Globus pallidus (tissue), 1 donor: Measurements from ENCODE around the gene DRAXIN.
A peak's percentile ranks its signal among the peaks of the same experiment; 100 is the strongest.

Source experiments
- DNase-seq: peaks from one replicate; pipeline ENCODE4 v3.0.0-alpha.2; 2015; ENCODE audit warnings: low spot score

Gene DRAXIN, protein sequence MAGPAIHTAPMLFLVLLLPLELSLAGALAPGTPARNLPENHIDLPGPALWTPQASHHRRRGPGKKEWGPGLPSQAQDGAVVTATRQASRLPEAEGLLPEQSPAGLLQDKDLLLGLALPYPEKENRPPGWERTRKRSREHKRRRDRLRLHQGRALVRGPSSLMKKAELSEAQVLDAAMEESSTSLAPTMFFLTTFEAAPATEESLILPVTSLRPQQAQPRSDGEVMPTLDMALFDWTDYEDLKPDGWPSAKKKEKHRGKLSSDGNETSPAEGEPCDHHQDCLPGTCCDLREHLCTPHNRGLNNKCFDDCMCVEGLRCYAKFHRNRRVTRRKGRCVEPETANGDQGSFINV

DNA sequence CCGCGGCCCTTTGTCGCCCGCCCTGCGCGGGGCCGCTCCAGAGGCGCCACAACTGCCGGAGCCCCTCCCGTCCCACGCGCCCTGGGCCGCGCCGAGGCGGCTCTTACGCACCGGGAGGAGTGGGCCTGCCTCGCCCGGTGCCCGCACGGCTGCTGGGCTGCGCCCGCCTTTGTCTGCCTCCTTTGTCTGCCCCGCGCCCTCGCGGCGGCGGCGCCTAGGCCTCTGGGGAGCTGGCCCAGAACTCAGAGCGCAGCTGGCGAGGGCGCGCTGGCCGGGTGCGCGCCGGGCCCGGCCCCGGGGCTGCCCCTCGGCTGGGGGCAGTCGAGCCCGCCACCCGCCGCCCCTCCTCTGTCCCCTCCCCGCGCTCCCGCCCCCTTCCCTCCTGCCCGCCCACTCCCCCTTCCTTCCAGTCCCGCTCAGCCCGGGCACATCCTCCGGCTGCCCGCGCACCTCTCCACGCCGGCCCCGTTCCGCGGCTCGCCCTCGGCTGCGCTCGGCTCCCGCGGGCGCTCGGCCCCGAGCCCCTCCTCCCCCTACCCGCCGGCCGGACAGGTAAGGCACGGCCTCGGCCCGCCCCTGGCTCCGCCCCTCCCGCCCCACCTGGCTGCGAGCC, at the start of gene DRAXIN:
Gene DRAXIN (plus strand): TSS at position 409 of the 613 bp plus-strand sequence. CDS start 14,549 bp downstream, outside the sequence.
- no peak for DNase-seq

DNA sequence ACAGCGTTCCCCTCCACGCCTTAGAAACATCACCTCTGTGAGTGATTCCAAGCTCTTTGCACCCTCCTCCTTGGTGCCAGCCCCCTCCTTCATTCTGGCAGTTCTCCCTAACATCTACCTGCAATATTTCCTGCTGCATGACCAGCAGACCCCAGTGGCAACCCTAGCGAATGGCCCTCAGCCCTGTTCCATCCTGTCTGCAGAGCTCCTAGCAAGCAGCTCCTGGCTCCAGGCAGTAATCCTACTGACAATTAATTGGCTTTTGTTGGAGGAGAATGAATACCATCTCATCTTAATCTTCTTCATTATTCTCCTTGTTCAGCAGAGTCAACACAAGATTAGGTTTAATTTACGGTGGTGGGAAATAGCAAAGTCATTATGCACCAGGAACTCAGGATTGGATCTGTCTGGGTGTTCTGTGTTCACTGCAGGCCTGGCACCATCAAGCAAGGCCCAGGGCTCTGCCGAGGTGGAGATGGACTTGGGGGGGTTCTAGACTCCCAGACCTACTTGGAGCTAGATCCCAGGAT, 49.7 kb upstream of the DRAXIN start:
- DNase-seq, result no peak

DNA sequence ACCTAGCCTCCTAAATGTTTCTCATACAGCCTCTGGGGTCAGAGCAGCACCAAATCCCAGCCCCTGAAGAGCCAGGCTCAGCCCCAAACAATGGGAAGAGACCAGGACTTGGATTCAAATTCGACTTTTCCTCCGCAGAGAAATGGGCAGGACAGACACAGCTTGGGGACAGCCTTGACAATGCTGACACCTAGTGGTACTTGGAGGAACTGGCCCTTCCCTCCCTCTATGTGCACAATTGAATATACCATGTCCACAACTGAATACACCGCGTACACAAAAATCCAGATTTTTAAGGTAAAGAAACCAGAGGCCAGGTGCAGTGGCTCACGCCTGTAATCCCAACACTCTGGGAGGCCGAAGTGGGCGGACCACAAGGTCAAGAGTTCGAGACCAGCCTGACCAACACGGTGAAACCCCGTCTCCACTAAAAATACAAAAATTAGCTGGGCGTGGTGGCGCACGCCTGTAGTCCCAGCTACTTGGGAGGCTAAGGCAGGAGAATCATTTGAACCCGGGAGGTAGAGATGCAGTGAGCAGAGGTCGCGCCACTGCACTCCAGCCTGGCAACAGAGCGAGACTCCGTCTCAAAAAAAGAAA, 49.0 kb upstream of the DRAXIN start:
- peak; percentile 59 for DNase-seq

DNA sequence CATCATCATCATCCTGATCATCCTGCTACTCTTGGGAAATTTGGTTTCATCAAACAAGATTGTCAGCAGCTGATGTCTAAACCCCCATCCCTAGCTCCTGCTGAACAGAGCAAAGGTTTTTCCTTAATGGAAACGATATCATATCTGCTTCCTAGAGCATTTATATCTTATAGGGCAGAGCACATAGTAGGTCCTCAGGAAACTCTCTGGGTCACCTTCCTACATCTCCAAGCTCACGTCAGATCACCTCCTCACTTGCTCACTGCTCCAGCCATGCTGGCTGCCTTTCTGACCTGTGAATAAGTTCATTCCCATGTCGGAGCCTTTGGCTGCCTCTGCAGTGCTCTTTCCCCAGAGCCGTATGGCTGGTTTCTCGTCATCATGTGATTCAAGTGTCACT, 47.7 kb upstream of the DRAXIN start:
- no peak for DNase-seq

DNA sequence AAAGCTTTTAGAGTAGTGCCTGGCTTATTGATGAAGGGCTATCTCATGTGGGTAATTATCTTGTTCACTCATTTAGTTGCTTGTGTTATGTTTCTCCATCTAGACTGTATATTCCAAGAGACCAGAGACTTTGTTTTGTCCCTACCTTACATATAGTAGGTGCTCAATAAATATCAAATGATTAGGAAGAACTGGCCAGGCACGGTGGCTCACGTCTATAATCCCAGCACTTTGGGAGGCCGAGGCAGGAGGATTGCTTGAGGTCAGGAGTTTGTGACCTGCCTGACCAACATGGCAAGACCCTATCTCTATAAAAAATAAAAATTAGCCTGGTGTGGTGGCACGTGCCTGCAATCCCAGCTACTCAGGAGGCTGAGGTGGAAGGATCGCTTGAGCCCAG, 46.2 kb upstream of the DRAXIN start:
- no peak for DNase-seq

DNA sequence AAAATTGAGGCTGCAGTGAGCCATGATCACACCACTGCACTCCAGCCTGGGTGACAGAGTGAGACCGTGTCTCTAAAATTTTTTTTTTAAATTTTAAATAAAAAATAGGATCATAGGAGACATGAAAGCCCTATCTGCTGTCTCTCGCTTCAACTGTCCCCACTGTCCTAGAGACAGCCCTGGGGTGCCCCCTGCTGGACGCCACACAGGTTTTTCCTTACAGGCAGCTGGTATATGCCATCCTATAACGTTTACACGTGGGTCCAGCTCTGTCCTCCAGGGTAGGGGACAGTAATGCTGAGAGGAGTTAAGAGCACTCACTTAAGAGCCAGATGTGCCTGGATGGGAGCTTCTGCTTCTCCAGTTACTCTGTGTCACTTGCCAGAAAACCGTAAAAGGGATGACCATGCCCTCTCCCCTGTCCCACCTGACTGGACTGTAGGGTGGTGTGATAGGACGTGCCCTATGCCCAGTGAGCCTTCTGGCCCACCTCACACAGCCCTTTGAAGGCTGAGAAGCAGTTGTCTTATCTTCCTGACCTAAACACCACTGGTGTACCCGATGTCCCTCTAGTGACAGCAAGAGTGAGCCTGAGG, 45.7 kb upstream of the DRAXIN start:
- DNase-seq, result peak; percentile 85

DNA sequence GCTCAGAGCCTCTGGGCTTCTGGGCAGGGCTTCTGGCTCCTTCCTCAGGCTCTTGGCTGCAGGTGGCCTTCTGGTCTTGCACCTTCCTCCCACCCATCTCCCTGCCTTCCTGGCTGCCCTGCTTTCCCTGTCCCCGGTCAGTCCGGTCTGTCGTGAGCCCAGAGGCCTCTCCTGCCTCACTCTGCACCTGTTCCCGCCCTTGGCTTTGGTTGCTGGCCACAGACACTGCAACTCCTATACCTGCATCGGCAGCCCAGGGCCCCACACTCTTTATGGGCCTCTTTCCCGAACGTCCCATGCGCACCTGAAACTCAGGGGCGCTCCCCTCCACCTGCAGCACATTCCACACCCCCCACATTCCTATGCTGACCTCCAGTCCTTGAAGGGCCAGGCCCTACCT, 45.2 kb upstream of the DRAXIN start:
- no peak for DNase-seq

DNA sequence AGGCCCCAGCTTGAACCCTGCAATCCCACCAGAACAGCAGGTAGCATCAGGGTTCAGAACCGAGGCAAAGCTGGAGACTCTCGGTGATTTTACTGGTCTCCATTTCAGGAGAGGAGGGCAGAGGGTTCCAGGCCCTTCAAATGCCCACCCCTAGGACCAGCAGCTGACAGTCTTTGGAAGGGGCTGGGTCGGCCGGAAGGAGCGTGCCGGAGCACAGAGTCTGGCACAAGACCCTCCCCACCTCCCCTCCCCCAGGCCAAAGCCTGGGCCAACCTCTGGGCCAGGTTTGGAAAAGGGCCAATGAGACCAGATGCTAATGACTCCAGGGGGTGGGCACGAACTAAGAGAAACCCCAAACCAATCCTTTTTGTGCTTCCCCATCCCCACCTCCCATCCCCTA, 44.2 kb upstream of the DRAXIN start:
- no peak for DNase-seq

DNA sequence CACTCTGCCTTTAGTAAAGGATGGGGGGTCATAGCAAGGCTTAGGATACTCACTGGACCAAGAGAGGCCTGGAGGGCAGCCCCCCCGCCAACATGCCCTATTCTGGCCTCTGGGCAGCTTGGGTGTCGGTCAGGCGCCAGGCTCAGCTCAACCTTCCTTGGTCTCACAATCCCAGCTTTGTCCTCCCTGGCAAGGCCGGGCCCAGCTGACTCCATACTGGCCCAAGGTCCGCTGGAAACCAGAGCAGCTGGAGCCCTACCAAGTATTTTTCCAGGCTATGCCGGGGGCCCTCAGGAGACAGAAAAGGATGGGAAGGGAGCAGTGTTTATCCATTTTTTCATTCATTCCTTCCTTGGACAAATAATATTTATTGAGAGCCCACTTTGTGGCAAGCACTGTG, 43.5 kb upstream of the DRAXIN start:
- DNase-seq, result peak; percentile 98

DNA sequence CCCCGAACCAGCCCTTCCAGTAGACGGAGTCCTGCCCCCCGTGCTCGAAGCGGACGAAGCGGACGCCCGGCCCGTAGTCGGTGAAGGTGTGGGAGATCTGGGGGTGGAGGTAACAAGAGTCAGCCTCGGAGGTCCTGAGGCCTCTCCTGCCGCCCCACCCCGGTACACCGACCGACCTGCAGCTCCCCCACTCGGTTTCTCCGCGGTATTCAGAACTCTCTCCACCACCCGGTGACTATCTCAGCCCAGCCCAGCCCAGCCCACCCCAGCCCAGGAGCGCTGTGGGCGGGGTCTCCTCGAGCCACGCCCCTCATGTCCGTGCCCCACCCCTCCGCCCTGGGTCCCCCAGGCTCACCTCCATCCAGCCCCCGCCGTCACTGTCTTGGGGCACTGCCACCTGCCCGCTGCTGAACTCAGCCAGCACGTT, 42.8 kb upstream of the DRAXIN start:
- peak; percentile 50 for DNase-seq

DNA sequence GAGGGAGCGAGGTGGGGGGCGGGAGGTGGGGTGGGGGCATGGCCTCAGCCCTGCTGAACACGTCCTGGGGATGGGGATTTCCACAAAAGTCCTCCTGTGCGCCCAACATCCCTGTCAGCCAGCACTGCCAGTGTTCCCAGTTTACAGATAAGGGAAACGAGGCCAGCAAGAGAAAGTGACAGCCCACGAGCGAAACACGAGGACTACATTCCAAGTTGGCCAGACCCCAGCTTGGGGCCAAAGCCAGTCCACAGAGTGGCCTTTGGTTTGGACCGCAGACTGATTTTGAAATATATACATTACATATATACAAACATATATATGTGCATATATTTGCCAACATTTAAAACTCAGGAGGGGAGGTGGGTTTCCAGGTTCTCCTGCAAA, 42.3 kb upstream of the DRAXIN start:
- no peak for DNase-seq

DNA sequence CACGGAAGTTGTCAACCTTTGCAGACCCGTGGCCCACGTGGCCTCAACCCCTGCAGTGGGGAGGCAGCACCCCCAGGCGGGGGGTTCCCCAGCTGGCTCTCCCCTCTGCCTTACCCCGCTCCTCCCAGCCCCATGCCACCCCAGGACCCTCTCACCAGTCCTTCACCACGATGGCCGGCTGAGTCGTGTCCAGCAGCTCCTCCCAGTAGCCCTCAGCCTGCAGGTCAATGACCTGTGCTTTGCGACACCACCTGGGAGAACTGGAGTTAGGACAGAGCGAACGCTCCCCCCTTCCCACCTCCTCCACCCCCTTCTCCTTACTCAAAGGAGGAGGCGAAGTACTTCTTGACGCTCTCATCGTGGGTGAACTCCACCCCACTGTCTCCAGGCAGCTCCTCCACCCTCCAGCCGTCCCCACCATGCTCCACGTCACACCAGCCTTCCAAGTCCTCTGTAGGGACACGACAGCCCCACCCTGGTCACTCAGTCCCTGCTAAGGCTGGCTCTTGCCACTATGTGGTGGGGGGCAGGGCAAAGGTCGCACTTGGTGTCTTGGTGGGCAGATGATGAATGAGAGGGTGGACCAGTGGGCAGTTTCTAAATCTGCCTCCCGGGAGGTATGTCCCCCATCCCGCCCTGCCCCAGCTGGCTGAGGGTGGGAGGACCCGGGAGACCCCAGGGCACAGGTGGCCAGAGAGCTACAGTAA, 41.7 kb upstream of the DRAXIN start:
- DNase-seq, result no peak

DNA sequence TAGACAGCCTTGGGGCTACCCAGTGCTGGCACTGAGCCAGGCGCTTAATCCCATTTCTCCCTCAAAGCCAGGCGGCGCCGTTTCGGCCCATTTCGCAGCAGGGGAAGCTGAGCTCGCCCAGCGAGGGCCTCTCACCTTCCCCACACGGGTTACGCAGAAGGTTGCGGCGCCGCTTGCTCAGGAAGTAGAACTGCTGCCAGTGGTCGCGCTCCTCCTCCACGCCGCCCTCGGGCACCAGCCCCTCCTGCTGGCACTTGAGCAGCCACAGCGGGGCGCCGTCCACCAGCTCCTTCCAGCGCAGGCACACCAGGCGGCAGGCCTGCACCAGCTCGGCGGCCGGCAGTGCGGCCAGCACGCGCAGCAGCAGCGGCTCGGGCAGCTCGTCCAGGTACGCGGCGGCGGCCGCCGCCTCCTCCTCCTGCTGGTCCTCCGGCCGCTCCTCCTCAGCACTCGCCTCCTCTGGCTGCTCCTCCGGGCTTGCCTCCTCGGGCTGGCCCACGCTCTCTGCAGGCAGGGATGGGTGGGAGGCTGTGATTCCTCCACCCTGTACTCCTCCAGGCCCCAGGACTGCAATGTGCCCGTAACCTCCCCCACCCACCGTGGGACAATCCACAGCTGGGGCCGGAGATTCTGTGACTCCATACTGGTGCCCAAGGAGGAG, 41.0 kb upstream of the DRAXIN start:
- peak; percentile 77 for DNase-seq

DNA sequence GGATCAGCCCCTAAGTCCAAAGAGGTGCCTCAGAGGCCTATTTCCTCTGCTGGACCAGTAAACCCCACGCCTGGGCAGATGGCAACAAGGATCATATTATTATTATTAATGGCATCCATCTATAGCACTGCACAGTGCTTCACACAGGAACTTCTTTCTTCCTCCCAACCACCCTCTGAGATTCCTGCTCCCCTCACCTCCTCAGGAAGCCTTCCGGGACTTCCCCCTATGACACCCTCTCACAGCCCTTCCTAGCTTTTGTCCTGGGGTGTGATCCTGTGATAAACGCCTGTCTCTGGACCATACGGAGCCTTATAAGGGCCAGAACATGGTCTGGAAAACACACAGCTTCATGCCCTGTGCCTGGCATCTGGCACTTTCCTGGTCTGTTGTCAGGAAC, 40.5 kb upstream of the DRAXIN start:
- DNase-seq, result no peak

DNA sequence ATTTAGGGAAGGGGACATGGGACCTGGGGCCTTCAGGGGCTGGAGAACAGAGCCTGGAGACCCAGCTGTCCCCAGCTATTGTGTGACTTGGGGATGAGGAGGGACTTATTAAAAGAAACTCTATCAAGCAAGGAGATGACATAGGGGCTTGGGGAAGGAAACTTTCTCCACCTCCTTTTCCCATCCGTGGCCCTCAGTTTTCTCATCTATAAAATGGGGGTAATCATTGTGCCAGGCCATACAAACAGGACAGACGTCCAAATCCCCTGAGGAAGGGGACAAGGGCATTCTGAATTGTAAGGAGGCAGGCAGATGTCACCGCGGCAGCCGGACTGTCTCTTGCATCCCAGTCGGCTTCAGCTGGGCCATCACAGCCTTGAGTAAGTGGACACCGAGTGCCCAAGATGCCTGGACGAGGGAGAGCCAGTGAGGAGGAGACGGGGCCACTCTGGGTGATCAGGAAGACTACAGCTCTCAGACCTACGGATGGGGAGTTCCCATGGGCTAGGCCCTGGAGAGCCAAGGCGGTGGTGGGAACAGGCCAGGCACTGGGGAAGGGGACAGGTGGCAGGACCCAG, 39.2 kb upstream of the DRAXIN start:
- no peak for DNase-seq

DNA sequence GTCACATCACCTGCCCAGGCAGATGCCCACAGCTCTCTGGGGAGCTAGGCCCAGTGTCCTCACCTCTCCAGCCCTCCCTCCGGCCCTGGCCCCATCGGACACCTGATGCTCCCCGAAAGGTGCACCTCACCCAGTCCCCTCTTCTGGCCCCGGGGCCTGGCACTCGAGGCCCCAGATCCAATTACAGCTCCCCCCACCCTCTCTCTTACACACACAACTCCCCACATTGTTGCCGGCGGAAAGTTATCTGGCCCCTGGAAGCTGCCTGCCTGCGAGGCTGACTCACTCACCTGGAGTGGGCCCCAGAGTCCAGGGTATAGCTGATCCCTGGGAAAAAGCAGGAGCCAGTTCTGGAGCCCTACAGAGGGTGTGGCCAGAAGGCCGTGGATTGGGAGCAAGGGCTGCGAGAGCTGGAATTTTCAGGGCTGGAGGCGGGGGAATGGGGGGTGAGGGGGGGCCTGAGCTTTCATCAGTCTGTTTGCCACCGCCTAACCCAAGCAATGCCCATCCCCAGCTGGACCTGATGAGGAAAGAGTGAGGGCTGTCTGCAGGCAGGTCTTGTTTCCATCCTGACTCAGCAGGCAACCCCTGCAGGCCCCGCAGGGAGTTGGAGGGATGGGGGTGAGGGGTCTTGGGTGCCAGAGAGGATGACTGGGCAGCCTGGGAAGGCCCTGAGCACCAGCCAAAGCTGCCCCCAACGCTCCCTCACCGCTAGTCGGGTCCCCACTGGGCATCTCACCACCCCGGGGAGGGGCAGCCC, 38.2 kb upstream of the DRAXIN start:
- no peak for DNase-seq

DNA sequence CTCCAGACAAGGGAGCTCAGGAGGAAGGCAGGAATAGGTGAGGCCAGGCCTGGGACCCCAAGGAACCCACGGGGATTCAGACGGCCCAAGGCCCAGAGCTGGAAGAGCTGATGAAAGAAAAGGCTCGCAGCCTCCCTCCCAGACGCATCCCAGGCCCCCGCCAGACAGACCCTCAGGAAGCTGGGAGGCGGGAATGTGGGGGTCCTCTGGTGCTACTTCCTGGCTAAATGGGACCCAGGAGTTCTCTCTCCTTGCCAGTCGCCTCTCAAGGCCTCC, 37.7 kb upstream of the DRAXIN start:
- DNase-seq, result no peak

DNA sequence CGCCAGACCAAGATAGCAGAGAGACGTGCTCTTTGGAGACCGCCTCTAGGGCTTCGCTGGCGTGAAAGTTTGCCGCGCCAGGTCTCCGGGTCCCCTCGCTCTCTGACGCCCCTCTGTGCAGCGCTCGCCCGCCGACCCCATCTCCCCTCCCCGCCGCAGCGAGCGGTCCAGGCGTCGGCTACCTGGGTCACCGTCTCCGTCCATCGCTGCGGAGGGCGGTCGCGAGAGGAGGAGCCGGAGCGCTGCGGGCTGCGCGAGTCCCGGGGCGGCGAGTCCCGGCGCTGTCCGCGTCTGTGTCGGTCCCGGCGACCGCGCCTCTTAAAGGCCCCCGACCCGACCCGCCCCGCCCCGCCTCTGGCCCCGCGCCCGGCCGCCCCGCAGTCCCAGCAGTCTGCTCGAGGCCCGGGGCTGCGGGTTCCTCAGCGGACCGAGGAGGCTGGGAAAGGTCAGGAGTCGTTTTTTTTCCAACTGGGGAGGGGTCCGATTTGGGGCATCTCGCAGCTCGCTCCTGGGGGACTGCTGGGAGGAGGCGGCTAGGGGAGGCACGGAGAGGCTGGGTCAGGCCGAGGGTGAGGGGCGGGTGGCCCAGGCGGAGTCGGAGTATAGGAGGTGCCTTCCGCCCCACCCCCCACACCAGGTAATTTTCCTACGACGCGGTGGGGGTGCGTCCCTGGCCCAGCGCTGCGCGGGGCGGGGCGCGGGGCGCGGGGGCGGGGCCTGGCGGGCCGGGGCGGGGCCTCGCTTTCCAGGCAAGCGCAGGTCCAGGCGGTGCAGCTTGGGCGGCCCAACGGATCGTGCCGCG, 37.2 kb upstream of the DRAXIN start, which contains the start of the genes FBXO2 and FBXO44:
Gene FBXO2 (minus strand): TSS at position 293 of the 802 bp plus-strand sequence. CDS start 89 bp downstream, at position 204.
Gene FBXO44 (plus strand): TSS at position 741 of the 802 bp plus-strand sequence. CDS start 959 bp downstream, outside the sequence.
- DNase-seq, result peak; percentile 37
